PC-9 (cell line): Measurements from ENCODE around the gene ZNF319.

Experiments used
- EZH2 ChIP-seq: fragments of 200-600 bp; sonication (generic); IDR thresholded peaks from 2 replicates; pipeline ENCODE4 v1.8.0; 2017; ENCODE audit warnings: antibody characterized with exemption, low read depth
- TF ChIP-seq, protein P1 (sequence below): fragments of 200-600 bp; sonication (generic); conservative IDR thresholded peaks from 2 replicates; pipeline ENCODE4 v1.6.1; 2017; ENCODE audit warnings: mixed run types, antibody characterized with exemption, mild to moderate bottlenecking, moderate library complexity

DNA sequence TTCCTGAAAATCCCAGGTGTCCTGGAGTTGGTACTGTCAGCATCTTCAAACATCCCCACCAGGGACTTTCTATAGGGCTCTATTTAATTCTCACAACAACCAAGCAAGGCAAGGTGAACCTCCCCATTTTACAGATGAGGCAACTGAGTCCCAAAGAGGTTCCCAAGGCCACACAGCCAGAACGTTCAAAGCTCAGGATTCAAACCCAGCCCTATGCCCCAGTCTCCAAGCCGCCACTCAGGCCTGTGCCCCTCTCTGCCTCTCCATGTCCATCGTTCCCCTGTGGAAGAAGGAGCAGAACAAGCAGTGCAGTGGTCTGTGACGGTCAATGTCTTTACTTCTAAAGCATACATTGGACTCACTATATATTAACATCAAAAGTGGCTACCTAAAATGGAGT lies 6.1 kb downstream of the ZNF319 start:
- TF ChIP-seq, protein P1, sequence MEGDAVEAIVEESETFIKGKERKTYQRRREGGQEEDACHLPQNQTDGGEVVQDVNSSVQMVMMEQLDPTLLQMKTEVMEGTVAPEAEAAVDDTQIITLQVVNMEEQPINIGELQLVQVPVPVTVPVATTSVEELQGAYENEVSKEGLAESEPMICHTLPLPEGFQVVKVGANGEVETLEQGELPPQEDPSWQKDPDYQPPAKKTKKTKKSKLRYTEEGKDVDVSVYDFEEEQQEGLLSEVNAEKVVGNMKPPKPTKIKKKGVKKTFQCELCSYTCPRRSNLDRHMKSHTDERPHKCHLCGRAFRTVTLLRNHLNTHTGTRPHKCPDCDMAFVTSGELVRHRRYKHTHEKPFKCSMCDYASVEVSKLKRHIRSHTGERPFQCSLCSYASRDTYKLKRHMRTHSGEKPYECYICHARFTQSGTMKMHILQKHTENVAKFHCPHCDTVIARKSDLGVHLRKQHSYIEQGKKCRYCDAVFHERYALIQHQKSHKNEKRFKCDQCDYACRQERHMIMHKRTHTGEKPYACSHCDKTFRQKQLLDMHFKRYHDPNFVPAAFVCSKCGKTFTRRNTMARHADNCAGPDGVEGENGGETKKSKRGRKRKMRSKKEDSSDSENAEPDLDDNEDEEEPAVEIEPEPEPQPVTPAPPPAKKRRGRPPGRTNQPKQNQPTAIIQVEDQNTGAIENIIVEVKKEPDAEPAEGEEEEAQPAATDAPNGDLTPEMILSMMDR = no peak
- no peak for TF ChIP-seq EZH2
